K562 (cell line): Measurements from ENCODE around the gene DAG1. TPM values are rescaled to one million over a fixed set of nuclear protein-coding genes. Genes with fewer than 3 reads are reported as not detected.

Experiments used
- ATF7 ChIP-seq: fragments of 450-650 bp; IDR thresholded peaks from 2 replicates; pipeline ENCODE4 v1.7.1; 2014; ENCODE audit warnings: mild to moderate bottlenecking, moderate library complexity
- BRD4 ChIP-seq: fragments of 200-600 bp; sonication (generic); IDR thresholded peaks from 2 replicates; pipeline ENCODE4 v1.6.1; 2017; ENCODE audit warnings: inconsistent platforms
- CEBPG ChIP-seq, 3 experiments: fragments of 200-800 bp in 1 of 3; sonication (Bioruptor generic) in 1 of 3; sonication (generic) in 1 of 3; formaldehyde crosslinking in 1 of 3; IDR thresholded peaks in 2 of 3; conservative IDR thresholded peaks in 1 of 3; 2 replicates each; pipeline versions ENCODE4 v1.6.1 to v1.8.0; 2016 to 2022; ENCODE audit warnings: missing compliant biosample characterization in 2 of 3, missing genetic modification characterization in 2 of 3, mild to moderate bottlenecking in 1 of 3, missing genetic modification reagents in 1 of 3
- DMBX1 ChIP-seq: fragments of 250-450 bp; sonication (Bioruptor Pico); IDR thresholded peaks from 2 replicates; pipeline ENCODE4 v1.8.0; 2022; ENCODE audit warnings: inconsistent platforms, mild to moderate bottlenecking, moderate library complexity, borderline replicate concordance
- E2F8 ChIP-seq: fragments of 450-650 bp; IDR thresholded peaks from 2 replicates; pipeline ENCODE4 v1.7.1; 2018; ENCODE audit warnings: mild to moderate bottlenecking, low read depth; ENCODE audit not compliant: partially characterized antibody
- EGR1 ChIP-seq: fragments of 450-650 bp; conservative IDR thresholded peaks from 2 replicates; pipeline ENCODE4 v1.6.1; 2017; ENCODE audit warnings: mild to moderate bottlenecking
- EHMT2 ChIP-seq: fragments of 450-650 bp; IDR thresholded peaks from 2 replicates; pipeline ENCODE4 v1.6.1; 2018; ENCODE audit warnings: antibody characterized with exemption
- FOSL1 ChIP-seq: fragments of 200-800 bp; sonication (Bioruptor generic); conservative IDR thresholded peaks from 2 replicates; pipeline ENCODE4 v1.6.1; 2016; ENCODE audit warnings: missing genetic modification characterization, missing compliant biosample characterization
- HMBOX1 ChIP-seq: sonication (generic); IDR thresholded peaks from 2 replicates; pipeline ENCODE4 v1.6.1; 2016
- IRF1 ChIP-seq: sonication (generic); formaldehyde crosslinking; IDR thresholded peaks from 2 replicates; pipeline ENCODE4 v1.8.0; 2022; ENCODE audit warnings: missing genetic modification reagents, mild to moderate bottlenecking, borderline replicate concordance
- KDM5B ChIP-seq: fragments of 200-600 bp; sonication (generic); IDR thresholded peaks from 2 replicates; pipeline ENCODE4 v1.6.1; 2012; ENCODE audit warnings: low read depth, mild to moderate bottlenecking, moderate library complexity, low read length, control low read depth, inconsistent platforms; ENCODE audit not compliant: insufficient replicate concordance
- MEIS2 ChIP-seq: fragments of 450-650 bp; IDR thresholded peaks from 2 replicates; pipeline ENCODE4 v1.6.1; 2014; ENCODE audit warnings: mild to moderate bottlenecking; ENCODE audit not compliant: partially characterized antibody
- MNT ChIP-seq, 2 experiments: fragments of 450-650 bp; conservative IDR thresholded peaks; 2 replicates each; pipeline ENCODE4 v1.6.1; 2017; ENCODE audit warnings: mild to moderate bottlenecking in 2 of 2, moderate library complexity in 2 of 2
- NCOR1 ChIP-seq: fragments of 450-650 bp; IDR thresholded peaks from 2 replicates; pipeline ENCODE4 v1.6.1; 2016; ENCODE audit warnings: mild to moderate bottlenecking, moderate library complexity
- NEUROD1 ChIP-seq: fragments of 150-350 bp; IDR thresholded peaks from 2 replicates; pipeline ENCODE4 v1.6.1; 2014; ENCODE audit warnings: borderline replicate concordance, low read length, low read depth; ENCODE audit not compliant: partially characterized antibody
- PHF21A ChIP-seq: fragments of 450-650 bp; IDR thresholded peaks from 2 replicates; pipeline ENCODE4 v1.6.1; 2017; ENCODE audit warnings: low read depth, borderline replicate concordance
- SMARCE1 ChIP-seq: fragments of 450-650 bp; IDR thresholded peaks from 2 replicates; pipeline ENCODE4 v1.7.1; 2016; ENCODE audit warnings: mild to moderate bottlenecking
- TCF3 ChIP-seq: sonication (generic); formaldehyde crosslinking; IDR thresholded peaks from 2 replicates; pipeline ENCODE4 v1.4.0; 2020; ENCODE audit warnings: mild to moderate bottlenecking, missing genetic modification reagents
- ZNF124 ChIP-seq: sonication (generic); formaldehyde crosslinking; IDR thresholded peaks from 2 replicates; pipeline ENCODE4 v1.8.1; 2022; ENCODE audit warnings: missing genetic modification reagents
- ZNF175 ChIP-seq: fragments of 200-800 bp; sonication (Bioruptor generic); IDR thresholded peaks from 2 replicates; pipeline ENCODE4 v1.6.1; 2016; ENCODE audit warnings: low read depth, mild to moderate bottlenecking, missing genetic modification characterization, missing compliant biosample characterization
- ZNF263 ChIP-seq: sonication (generic); formaldehyde crosslinking; IDR thresholded peaks from 2 replicates; pipeline ENCODE4 v1.8.0; 2022; ENCODE audit warnings: mild to moderate bottlenecking, missing genetic modification reagents, borderline replicate concordance
- ZNF780A ChIP-seq: fragments of 250-450 bp; sonication (Bioruptor Pico); IDR thresholded peaks from 2 replicates; pipeline ENCODE4 v1.5.0; 2021; ENCODE audit warnings: mild to moderate bottlenecking
- polyA plus RNA-seq, 8 experiments: library from polyadenylated mRNA; depleted of rRNA in 4 of 8; stranded (reverse) in 5 of 8; unstranded in 3 of 8; fragments of >200 nt; fragmentation: Nextera tagmentation in 2 of 8; fragmentation: Illumina TruSeq in 1 of 8; extraction: Ambion mirVana in 2 of 8; extraction: Trizol in 1 of 8; gene quantifications; 2 replicates each; pipeline versions ENCODE4 v1.2.1 to v1.2.3, GENCODE V29; 2011 to 2014; ENCODE audit warnings: inconsistent platforms in 1 of 8, missing spikeins in 1 of 8
- total RNA-seq, 7 experiments: library from RNA; depleted of rRNA in 6 of 7; stranded (reverse); fragments of >200 nt in 6 of 7; fragmentation: Illumina TruSeq in 2 of 7; extraction: Trizol in 2 of 7; gene quantifications; 2 replicates each; pipeline versions ENCODE4 v1.2.1 to v1.2.3, GENCODE V29; 2011 to 2021; ENCODE audit warnings: low replicate concordance in 1 of 7

The DAG1 gene
- total and polyA plus RNA-seq, 9 of the 15 experiments (the other 6 are each of a cell fraction or from before 2014, with no cell fraction given): 0.29 to 19.6 (median 8.2) TPM

GRCh38 chr3:49465270-49466034 lies 4.6 kb upstream of the DAG1 start (continued):
- TF ChIP-seq TCF3: peak; percentile 79
- TF ChIP-seq SMARCE1: 0 out of 2 replicates have a peak, but pooled peaks have one; percentile 31
- peak; percentile 29; the same call in 1 of the 2 replicates for TF ChIP-seq EGR1
- TF ChIP-seq ATF7: peak; percentile 44; the same call in 1 of the 2 replicates
- no peak for TF ChIP-seq ZNF780A (CRISPR knock-in tag)
- TF ChIP-seq ZNF124 (CRISPR knock-in tag): no peak
- 0 out of 2 replicates have a peak, but pooled peaks have one; percentile 38 for TF ChIP-seq HMBOX1
- TF ChIP-seq PHF21A: no peak
- TF ChIP-seq EHMT2: no peak
- TF ChIP-seq KDM5B: no peak
- TF ChIP-seq ZNF263: peak; percentile 62; the same call in 1 of the 2 replicates
- TF ChIP-seq ZNF175 (CRISPR knock-in tag): no peak
- TF ChIP-seq MNT (conservative IDR thresholded peaks at IDR 0.05): peak in 1 of 2 experiments; percentile 12; a peak in 1 of 4 replicates
- TF ChIP-seq E2F8: no peak
- TF ChIP-seq FOSL1 (tag): peak; percentile 84
- TF ChIP-seq DMBX1 (CRISPR knock-in tag): no peak
- peak; percentile 55 for TF ChIP-seq MEIS2
- peak; percentile 59 for TF ChIP-seq NCOR1
- no peak for TF ChIP-seq IRF1 (CRISPR knock-in tag)
- TF ChIP-seq BRD4: no peak
- TF ChIP-seq NEUROD1: peak; percentile 43
- peak; percentile 84 for TF ChIP-seq CEBPG (CRISPR knock-in tag; IDR thresholded peaks at IDR 0.05)
- peak; percentile 92 to 94 for TF ChIP-seq CEBPG (tag; conservative IDR thresholded peaks at IDR 0.05 in 1 of 2, IDR thresholded peaks at IDR 0.05 in 1 of 2)
